NOMO-1 treated with dmso at 0.1 percent for 144 hours (cell line): ENCODE results near the gene TMEM117.

Source experiments
- DNase-seq: peaks from one replicate; lab custom pipeline; 2025; ENCODE audit not compliant: unreplicated experiment; lab: John Stamatoyannopoulos, UW

TMEM117 gene

GRCh38 chr12:43883748-43884147 is 47.9 kb downstream of the TMEM117 start:
- no peak for DNase-seq

DNA sequence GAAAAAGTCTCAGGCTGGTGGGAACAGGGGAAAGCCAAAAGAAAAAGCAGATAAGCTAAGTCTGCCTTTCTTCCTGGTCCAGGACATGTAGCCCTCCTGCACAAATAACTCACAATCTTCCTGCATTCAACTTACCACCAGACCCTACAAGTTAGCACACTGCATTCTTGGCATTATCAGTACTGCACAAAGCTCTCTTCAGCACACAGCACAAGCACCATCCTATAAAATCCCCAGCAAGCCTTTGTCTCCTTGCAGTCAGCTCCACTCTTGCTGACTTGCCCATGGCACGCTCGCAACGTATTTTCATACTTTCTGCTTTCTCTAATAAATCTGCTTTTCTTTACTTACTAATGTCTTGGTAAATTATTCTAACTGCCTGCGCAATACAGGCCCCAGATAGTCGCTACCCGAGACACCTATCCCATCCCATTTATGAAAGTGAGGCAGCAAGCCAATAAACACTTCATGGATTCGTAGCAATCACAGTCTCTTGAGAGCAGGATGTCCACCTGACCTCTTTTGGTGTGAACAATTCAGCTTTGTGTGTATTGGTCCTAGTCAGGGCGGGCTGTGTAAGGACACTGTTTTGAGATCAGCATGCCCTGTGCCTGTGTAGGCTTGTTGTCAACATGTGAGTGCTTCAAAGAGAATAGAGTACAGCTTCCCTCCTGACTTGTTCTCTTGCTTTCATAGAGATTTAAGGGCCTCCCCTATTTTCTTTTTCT is 49.0 kb downstream of the TMEM117 start:
- no peak for DNase-seq

- no peak for DNase-seq
Observed at GRCh38 chr12:43887397-43887796, 51.5 kb downstream of the TMEM117 start.

GRCh38 chr12:43891856-43892574 is 56.1 kb downstream of the TMEM117 start:
- DNase-seq = no peak

- no peak for DNase-seq
Observed at GRCh38 chr12:43893670-43894069, 57.8 kb downstream of the TMEM117 start.

DNA sequence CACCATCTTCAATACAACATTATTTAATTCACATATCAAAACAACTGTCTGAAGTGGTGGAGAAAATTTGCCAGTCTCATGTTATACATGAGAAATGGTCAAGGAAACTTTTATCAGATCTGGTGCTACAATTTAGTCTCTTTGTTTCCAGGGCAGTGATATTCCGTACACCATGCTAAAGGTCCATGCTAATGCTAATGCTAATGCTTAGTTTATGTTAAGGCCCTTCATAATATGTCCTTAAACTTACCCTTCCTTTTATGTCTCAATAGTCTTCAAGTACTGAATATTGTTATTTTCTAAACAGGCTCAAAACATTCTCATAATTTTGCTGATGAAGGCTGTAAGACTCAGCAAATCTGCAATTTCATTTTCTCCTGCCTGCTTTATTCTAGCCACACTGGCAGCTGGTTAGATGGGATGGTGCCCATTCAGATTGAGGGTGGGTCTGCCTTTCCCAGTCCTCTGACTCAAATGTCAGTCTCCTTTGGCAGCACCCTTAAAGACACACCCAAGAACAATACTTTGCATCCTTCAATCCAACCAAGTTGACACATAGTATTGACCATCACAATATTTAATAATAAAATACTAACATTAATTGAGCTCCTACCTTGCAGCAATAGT is 59.8 kb downstream of the TMEM117 start:
- no peak for DNase-seq

- DNase-seq = no peak
Observed at GRCh38 chr12:43896496-43896895, 60.6 kb downstream of the TMEM117 start.

DNA sequence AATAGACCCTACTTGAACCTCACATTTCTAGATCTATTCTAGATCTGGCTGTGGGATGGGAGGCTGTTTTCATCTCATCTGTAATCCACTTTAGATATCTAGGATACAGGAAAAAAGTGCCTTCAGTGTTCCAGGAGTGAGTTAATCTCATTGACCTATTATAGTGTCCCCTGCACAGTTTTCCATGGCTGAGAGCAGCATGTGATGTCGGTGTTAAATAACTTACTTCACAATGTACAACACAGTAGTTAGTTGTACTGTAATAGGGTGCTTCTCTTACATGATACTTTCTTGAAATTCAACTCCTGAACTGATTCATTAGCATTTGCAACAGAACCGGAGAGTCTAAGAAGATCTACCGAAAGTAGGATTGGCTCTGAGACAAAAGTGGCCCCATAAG is 62.6 kb downstream of the TMEM117 start:
- no peak for DNase-seq

GRCh38 chr12:43899574-43899973 is 63.7 kb downstream of the TMEM117 start:
- DNase-seq = no peak

- no peak for DNase-seq
Observed at GRCh38 chr12:43903686-43904085, 67.8 kb downstream of the TMEM117 start.

DNA sequence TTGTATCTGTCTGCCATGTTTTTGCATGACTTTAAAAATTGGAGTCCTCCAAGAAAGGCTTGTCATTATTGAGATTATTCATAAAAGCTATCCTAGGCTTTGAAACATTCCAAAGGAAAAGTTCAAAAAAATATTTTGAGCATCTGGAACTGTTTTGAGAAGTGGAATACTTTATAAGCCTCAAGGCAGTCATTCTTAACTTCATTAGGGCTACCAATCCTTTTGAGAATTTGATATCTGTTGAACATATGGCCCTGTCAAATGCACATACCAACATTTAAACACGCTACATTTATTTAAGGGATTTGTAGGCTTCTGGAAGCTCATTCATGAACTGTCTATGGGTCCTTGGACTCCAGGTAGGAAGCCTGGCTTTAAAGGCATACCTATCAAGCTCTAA is 77.0 kb downstream of the TMEM117 start:
- DNase-seq = no peak

- DNase-seq = no peak
Observed at GRCh38 chr12:43914391-43914790, 78.5 kb downstream of the TMEM117 start.

DNA sequence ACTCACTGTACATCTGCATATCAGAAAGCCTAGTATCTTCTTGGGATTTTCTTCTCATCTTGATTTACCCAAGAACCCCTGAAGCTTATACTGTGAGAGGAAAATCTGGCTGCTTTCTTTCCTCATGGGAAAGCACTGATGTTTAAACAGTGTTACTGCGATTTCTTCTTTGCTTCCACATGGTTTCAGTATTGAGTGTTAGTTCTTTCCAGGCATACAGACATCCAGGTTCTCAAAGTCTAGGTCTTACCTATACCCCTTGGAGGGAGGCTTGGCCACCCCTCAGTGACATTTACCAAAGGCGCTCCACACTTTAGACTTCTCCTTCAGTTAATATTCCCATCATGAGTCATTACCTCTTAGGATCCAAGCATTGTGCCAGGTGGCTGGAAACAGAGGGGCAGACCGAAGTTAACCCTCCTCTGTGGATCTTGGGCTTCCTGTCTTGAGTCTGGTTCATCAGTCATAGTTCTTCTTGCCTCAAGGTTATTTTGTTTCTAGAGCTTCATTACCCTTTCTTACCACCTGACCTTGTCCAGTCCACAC is 79.1 kb downstream of the TMEM117 start:
- no peak for DNase-seq

GRCh38 chr12:43917896-43918295 is 82.0 kb downstream of the TMEM117 start:
- no peak for DNase-seq

DNA sequence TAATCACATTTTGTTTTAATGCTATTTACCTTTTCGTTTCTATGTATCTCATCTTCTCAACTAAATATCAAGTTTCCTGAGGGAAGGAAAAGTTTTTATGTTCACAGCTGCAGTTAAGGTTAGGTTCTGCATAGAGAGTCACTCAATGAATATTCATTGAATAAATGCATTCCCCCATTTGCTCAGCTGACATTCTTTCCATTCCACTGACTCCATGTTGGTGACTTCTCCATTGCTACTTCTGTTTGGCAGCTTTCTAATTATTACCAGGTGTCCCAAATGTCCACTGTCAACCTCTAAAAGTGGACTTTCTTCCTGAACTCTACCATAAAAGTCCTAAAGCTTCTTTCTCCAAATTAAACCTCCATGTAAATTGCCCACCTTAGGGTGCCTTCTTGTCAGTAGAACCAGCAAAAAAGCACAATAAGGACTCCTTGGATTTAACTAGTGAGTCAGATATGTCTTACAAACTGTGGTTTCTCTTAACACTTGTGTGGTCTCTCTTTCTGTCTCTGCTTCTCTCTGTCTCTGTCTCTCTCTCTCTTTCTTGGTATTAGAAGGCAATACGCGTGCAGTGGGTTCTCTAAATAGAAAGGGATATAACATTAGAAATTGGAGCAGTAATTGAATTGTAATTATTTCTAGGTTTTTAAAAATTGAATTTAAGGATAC is 85.9 kb downstream of the TMEM117 start:
- no peak for DNase-seq

DNA sequence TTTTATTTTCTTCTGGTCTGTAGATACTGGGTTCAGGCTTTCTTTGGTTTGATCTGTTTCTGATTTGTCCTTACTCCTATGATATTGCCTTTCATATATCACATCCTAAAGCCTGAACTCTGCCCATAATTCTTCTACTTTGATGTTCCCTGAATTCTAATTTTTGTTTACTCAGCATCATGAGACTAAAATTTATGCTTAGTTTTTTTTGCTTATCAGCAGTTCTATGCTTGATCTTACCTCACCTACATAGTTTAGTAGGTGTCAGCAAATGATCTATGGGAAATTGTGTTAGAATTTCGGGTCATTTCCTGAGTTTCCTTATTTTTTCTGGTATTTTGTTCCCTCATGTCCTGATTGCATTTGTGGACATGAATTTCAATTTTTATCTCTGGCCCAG is 94.2 kb downstream of the TMEM117 start:
- DNase-seq = no peak

- no peak for DNase-seq
Observed at GRCh38 chr12:43931187-43931586, 95.3 kb downstream of the TMEM117 start.

DNA sequence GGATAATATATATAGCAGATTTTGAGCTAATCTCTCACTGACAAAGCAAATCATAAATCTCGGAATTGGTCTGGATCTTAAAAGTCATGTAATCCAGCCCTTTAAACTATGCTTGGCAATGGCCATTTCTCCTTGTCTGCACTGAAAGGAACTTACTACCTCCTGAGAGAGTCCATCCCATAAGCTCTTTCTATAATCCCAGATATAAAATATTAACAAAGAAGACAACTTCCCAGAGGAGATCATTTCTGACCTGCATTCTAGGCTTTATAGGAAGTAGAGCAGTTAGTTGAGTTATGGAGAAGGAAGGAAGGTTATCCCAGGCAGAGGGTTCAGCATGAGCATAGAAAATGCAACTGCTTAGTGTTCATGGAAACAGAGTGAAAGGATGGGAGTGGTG is 99.7 kb downstream of the TMEM117 start:
- DNase-seq = no peak

DNA sequence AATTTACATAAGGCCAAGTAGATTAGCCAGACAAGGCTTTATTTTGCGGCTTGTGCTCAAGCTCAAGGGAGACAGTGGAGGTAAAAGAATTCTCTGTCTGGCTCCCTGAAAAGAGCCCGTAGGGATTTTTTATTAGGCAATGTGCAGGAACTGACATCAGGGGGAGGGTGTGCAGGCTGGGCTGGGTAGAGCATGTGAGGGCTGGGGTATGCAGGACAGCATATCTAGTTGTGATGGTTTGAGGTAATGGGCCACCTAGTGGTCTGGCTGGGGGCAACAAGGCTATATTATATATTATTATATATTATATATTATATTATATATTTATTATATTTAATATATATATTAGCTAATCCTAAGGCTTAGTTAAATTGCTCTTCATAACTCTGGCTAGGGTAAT is 102.1 kb downstream of the TMEM117 start:
- no peak for DNase-seq

- DNase-seq = no peak
Observed at GRCh38 chr12:43942379-43942778, 106.5 kb downstream of the TMEM117 start.

GRCh38 chr12:43945983-43946382 is 110.1 kb downstream of the TMEM117 start:
- DNase-seq = no peak
